HCT116 (cell line): Measurements from ENCODE around the gene PXDN. TPM values are rescaled to one million over a fixed set of nuclear protein-coding genes. Genes with fewer than 3 reads are reported as not detected.

Source experiments
- ATAC-seq: fragments of 200-7000 bp; cut with Tn5 transposase; 2 replicates; pipeline ENCODE4 v1.9.1; 2020; ENCODE audit warnings: mild to moderate bottlenecking, moderate library complexity
- BruUV-seq: library from RNA; stranded (reverse); fragments of 400-500 nt; replicated peaks from 2 replicates; lab custom pipeline; 2021; lab: Mats Ljungman, UMichigan
- CTCF ChIA-PET: fragments of 300-600 bp; sonication (Branson Sonifier 250); formaldehyde crosslinking; loops from one replicate; lab custom pipeline; 2021; ENCODE audit warnings: antibody characterized with exemption; lab: Charles Lee
- POLR2A ChIA-PET: fragments of 300-600, 350-600 bp; sonication (Branson Sonifier 250); formaldehyde crosslinking; loops from one replicate; lab custom pipeline; 2021; ENCODE audit warnings: antibody characterized with exemption; lab: Charles Lee
- RAD21 ChIA-PET, 2 experiments: fragments of 300-600 bp; sonication (Branson Sonifier 250); formaldehyde crosslinking; loops; one replicate each; lab custom pipeline; 2023; ENCODE audit warnings: low total read pairs in 2 of 2; ENCODE audit not compliant: uncharacterized antibody in 2 of 2, unreplicated experiment in 2 of 2, low non-redundant PET in 1 of 2; lab: Charles Lee
- DNase-seq: peaks from one replicate; pipeline ENCODE4 v3.0.0-alpha.2; 2010; ENCODE audit warnings: low read depth, low spot score
- H2AFZ ChIP-seq: fragments of 200-600 bp; shearing (Covaris generic), sonication (generic); 2 replicates; pipeline ENCODE4 v1.6.1; 2017; ENCODE audit warnings: low read depth, mixed run types, mixed read lengths, antibody characterized with exemption, low read length; ENCODE audit not compliant: poor library complexity, severe bottlenecking
- H3K27ac ChIP-seq: 2 replicates; pipeline ENCODE4 v1.5.1; 2012; ENCODE audit warnings: low read depth, low read length
- H3K27me3 ChIP-seq: fragments of 200-600 bp; sonication (generic); 2 replicates; pipeline ENCODE4 v1.6.1; 2016; ENCODE audit warnings: mixed run types, low read length, mixed read lengths; ENCODE audit not compliant: insufficient read depth
- H3K36me3 ChIP-seq, 2 experiments: fragments of 200-500 bp in 1 of 2; fragments of 200-600 bp in 1 of 2; sonication (Bioruptor generic) in 1 of 2; sonication (generic) in 1 of 2; 2 replicates each; pipeline versions ENCODE4 v1.5.1 to v1.6.1; 2014 to 2016; ENCODE audit warnings: low read length in 2 of 2, inconsistent platforms in 1 of 2, mixed read lengths in 1 of 2, mixed run types in 1 of 2; ENCODE audit not compliant: insufficient read depth in 2 of 2, control insufficient read depth in 1 of 2
- H3K4me1 ChIP-seq, 2 experiments: fragments of 200-600 bp in 1 of 2; sonication (generic) in 1 of 2; 2 replicates each; pipeline versions ENCODE4 v1.5.1 to v1.6.1; 2012 to 2017; ENCODE audit warnings: low read length in 2 of 2, inconsistent platforms in 1 of 2, mild to moderate bottlenecking in 1 of 2, mixed read lengths in 1 of 2, mixed run types in 1 of 2, moderate library complexity in 1 of 2; ENCODE audit not compliant: insufficient read depth in 2 of 2, control insufficient read depth in 1 of 2
- H3K4me2 ChIP-seq: fragments of 200-600 bp; sonication (generic); 2 replicates; pipeline ENCODE4 v1.6.1; 2017; ENCODE audit warnings: mixed run types, low read length, mixed read lengths
- H3K4me3 ChIP-seq, 2 experiments: fragments of 200-600 bp in 1 of 2; sonication (generic) in 1 of 2; replicated peaks in 1 of 2; 2 replicates each; pipeline ENCODE4 v1.5.1; 2011 to 2016; ENCODE audit warnings: low read length in 2 of 2, control low read depth in 1 of 2, low read depth in 1 of 2, mild to moderate bottlenecking in 1 of 2, mixed read lengths in 1 of 2, mixed run types in 1 of 2
- H3K79me2 ChIP-seq: fragments of 200-600 bp; sonication (generic); 2 replicates; pipeline ENCODE4 v1.6.1; 2017; ENCODE audit warnings: mild to moderate bottlenecking, mixed run types, low read length, moderate library complexity, mixed read lengths; ENCODE audit not compliant: insufficient read depth
- H3K9ac ChIP-seq: fragments of 200-600 bp; sonication (generic); 2 replicates; pipeline ENCODE4 v1.6.1; 2016; ENCODE audit warnings: low read length, mixed read lengths
- H3K9me2 ChIP-seq: fragments of 200-600 bp; sonication (generic), shearing (Covaris generic); 2 replicates; pipeline ENCODE4 v1.6.1; 2017; ENCODE audit warnings: mixed run types, mild to moderate bottlenecking, moderate library complexity; ENCODE audit not compliant: insufficient read depth
- H3K9me3 ChIP-seq, 2 experiments: fragments of 200-500 bp in 1 of 2; fragments of 200-600 bp in 1 of 2; sonication (Bioruptor generic) in 1 of 2; sonication (generic) in 1 of 2; 2 replicates each; pipeline ENCODE4 v1.6.1; 2014 to 2017; ENCODE audit warnings: low read length in 2 of 2, mixed read lengths in 2 of 2, inconsistent platforms in 1 of 2, low read depth in 1 of 2, mild to moderate bottlenecking in 1 of 2, mixed run types in 1 of 2, moderate library complexity in 1 of 2; ENCODE audit not compliant: control insufficient read depth in 1 of 2, insufficient read depth in 1 of 2
- H4K20me1 ChIP-seq: fragments of 200-600 bp; sonication (generic), shearing (Covaris generic); 2 replicates; pipeline ENCODE4 v1.6.1; 2017; ENCODE audit warnings: mixed run types, mild to moderate bottlenecking, moderate library complexity; ENCODE audit not compliant: insufficient read depth
- CEBPB ChIP-seq: IDR thresholded peaks from 2 replicates; pipeline ENCODE4 v1.6.1; 2012; ENCODE audit warnings: low read depth
- EZH2 ChIP-seq: fragments of 200-600 bp; sonication (generic); IDR thresholded peaks from 2 replicates; pipeline ENCODE4 v1.6.1; 2017; ENCODE audit warnings: antibody characterized with exemption, mixed run types
- EZH2phosphoT487 ChIP-seq: fragments of 200-600 bp; IDR thresholded peaks from 2 replicates; pipeline ENCODE4 v1.6.1; 2018; ENCODE audit warnings: antibody characterized with exemption, borderline replicate concordance
- FOSL1 ChIP-seq: IDR thresholded peaks from 2 replicates; pipeline ENCODE4 v1.6.1; 2012; ENCODE audit warnings: low read depth
- POLR2A ChIP-seq: IDR thresholded peaks from 2 replicates; pipeline ENCODE4 v1.7.0; 2011; ENCODE audit warnings: borderline replicate concordance; ENCODE audit not compliant: insufficient read depth, insufficient read length; ENCODE audit errors: extremely low read depth
- RAD21 ChIP-seq: IDR thresholded peaks from 2 replicates; pipeline ENCODE4 v1.6.1; 2012; ENCODE audit warnings: low read depth, mild to moderate bottlenecking
- REST ChIP-seq: IDR thresholded peaks from 2 replicates; pipeline ENCODE4 v1.6.1; 2012; ENCODE audit warnings: low read depth
- SRF ChIP-seq: IDR thresholded peaks from 2 replicates; pipeline ENCODE4 v1.6.1; 2012; ENCODE audit warnings: low read depth
- TCF7L2 ChIP-seq: IDR thresholded peaks from 2 replicates; pipeline ENCODE4 v1.7.0; 2011; ENCODE audit warnings: borderline replicate concordance, inconsistent platforms; ENCODE audit not compliant: insufficient read depth, insufficient read length; ENCODE audit errors: extremely low read depth
- YY1 ChIP-seq: IDR thresholded peaks from 2 replicates; pipeline ENCODE4 v1.6.1; 2011; ENCODE audit warnings: low read length, low read depth, moderate library complexity, mild to moderate bottlenecking; ENCODE audit not compliant: insufficient replicate concordance; ENCODE audit errors: extremely low read depth
- intact Hi-C: fragments of 100-400 bp; cut with micrococcal nuclease; formaldehyde crosslinking; loops from 2 replicates; pipeline ENCODE4 v1.10.0; 2022
- total RNA-seq: library from RNA; stranded (reverse); gene quantifications from one replicate; pipeline ENCODE4 v1.2.1, GENCODE V29; 2021; ENCODE audit not compliant: unreplicated experiment
- TF ChIP-seq, protein P1 (sequence below): IDR thresholded peaks from 2 replicates; pipeline ENCODE4 v1.6.1; 2012
- TF ChIP-seq, protein P2 (sequence below): IDR thresholded peaks from 2 replicates; pipeline ENCODE4 v1.6.1; 2011; ENCODE audit warnings: mild to moderate bottlenecking, low read length, moderate library complexity; ENCODE audit not compliant: insufficient replicate concordance; ENCODE audit errors: extremely low read depth

Gene PXDN
- total RNA-seq, 1 experiment from 2014 or later = 10.7 TPM

DNA sequence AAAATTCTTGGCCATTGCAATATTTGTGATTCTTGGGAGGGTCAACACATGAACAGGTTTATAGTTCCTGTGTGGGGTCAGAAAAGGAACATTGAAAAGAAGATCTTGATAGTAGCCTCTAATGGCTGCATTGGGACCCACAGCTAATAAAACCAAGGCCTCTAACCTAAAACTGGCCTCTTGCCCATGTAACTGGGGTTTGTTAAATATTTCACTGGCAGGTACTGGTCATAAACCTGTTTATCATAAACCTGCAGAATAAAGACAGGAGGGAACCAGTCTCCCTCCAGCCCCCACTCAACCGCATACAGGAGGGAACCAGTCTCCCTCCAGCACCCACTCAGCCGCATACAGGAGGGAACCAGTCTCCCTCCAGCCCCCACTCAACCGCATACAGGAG lies 125.3 kb downstream of the PXDN start:
- no peak overlapping the region for H3K4me3 ChIP-seq
- DNase-seq = no peak
- no peaks in the 10 kb centered on the region for H3K9me3 ChIP-seq
- H3K4me2 ChIP-seq = no peak overlapping the region
- H3K27ac ChIP-seq = no peak overlapping the region
- intact Hi-C loops = no loop called here
- BruUV-seq = no TSS peak
- H2AFZ ChIP-seq = no peak overlapping the region
- no peaks in the 10 kb centered on the region for H3K36me3 ChIP-seq
- RAD21 ChIA-PET = no interaction called here
- peaks cover 14% of the 10 kb centered on the region for H3K27me3 ChIP-seq
- CTCF ChIA-PET = no interaction called here
- no peak for ATAC-seq
- POLR2A ChIA-PET = no interaction called here
- TF ChIP-seq, protein P1, sequence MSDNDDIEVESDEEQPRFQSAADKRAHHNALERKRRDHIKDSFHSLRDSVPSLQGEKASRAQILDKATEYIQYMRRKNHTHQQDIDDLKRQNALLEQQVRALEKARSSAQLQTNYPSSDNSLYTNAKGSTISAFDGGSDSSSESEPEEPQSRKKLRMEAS = no peak
- TF ChIP-seq RAD21 (no peak), EZH2phosphoT487 (no peak), CEBPB (no peak), SRF (no peak), POLR2A (no peak), FOSL1 (no peak), EZH2 (no peak), YY1 (no peak), REST (no peak), TCF7L2 (no peak)
- TF ChIP-seq, protein P2, sequence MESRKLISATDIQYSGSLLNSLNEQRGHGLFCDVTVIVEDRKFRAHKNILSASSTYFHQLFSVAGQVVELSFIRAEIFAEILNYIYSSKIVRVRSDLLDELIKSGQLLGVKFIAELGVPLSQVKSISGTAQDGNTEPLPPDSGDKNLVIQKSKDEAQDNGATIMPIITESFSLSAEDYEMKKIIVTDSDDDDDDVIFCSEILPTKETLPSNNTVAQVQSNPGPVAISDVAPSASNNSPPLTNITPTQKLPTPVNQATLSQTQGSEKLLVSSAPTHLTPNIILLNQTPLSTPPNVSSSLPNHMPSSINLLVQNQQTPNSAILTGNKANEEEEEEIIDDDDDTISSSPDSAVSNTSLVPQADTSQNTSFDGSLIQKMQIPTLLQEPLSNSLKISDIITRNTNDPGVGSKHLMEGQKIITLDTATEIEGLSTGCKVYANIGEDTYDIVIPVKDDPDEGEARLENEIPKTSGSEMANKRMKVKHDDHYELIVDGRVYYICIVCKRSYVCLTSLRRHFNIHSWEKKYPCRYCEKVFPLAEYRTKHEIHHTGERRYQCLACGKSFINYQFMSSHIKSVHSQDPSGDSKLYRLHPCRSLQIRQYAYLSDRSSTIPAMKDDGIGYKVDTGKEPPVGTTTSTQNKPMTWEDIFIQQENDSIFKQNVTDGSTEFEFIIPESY = no peak
- H4K20me1 ChIP-seq = no peaks in the 10 kb centered on the region
- no peak overlapping the region for H3K9ac ChIP-seq
- no peaks in the 10 kb centered on the region for H3K9me2 ChIP-seq
- no peaks in the 10 kb centered on the region for H3K79me2 ChIP-seq
- H3K4me1 ChIP-seq = peaks cover under 1 to 2% of the 10 kb centered on the region in 2 experiments; a peak in 3 of 4 replicates
